ENCODE measurements around the gene WFDC2.
A peak's percentile ranks its signal among the peaks of the same experiment; 100 is the strongest.

The WFDC2 gene

DNA sequence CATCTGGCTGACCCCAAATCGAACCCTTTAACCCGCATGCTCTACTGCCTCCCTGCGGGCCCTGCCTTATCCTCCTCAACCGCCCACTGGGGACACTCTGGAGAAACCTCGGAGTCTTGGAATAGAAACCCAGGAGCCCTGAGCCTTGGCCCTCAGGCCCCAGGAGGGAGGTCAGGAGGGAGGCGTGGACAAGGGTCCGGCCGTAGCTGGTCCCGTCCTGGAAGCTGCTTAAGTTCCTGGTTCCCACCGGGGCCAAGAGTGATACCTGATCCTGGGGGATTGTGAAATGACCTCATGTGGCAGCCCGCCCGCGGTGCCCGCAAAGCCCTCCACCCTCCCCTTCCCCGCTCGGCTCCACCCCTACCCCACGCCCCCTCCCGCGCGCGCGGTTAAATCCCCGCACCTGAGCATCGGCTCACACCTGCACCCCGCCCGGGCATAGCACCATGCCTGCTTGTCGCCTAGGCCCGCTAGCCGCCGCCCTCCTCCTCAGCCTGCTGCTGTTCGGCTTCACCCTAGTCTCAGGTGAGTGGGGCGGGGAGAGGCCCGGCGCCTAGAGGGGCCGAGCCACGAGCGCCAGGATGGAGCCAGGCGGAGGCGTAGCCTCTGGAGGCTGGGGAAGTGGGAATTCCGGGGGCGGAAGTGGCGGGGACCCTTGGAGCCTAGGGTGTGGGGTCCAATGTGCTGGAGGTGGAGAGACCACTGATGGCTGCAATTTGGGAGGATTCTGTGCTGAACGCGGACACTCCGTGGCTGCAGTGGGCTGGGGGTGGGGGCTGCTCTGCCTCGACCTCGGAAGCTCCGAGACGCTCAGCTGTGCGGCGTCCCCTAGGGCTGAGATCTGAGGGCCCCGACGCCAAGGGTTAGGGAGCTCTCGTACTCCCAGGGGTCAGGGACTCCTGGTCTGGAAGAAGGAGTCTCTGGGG is at the start of gene WFDC2 (continued):
- no peak for TF ChIP-seq ZNF777 (tag by site-specific recombination; IDR thresholded peaks at IDR 0.05; ENCODE audit: borderline replicate concordance)
- TF ChIP-seq, protein P1, sequence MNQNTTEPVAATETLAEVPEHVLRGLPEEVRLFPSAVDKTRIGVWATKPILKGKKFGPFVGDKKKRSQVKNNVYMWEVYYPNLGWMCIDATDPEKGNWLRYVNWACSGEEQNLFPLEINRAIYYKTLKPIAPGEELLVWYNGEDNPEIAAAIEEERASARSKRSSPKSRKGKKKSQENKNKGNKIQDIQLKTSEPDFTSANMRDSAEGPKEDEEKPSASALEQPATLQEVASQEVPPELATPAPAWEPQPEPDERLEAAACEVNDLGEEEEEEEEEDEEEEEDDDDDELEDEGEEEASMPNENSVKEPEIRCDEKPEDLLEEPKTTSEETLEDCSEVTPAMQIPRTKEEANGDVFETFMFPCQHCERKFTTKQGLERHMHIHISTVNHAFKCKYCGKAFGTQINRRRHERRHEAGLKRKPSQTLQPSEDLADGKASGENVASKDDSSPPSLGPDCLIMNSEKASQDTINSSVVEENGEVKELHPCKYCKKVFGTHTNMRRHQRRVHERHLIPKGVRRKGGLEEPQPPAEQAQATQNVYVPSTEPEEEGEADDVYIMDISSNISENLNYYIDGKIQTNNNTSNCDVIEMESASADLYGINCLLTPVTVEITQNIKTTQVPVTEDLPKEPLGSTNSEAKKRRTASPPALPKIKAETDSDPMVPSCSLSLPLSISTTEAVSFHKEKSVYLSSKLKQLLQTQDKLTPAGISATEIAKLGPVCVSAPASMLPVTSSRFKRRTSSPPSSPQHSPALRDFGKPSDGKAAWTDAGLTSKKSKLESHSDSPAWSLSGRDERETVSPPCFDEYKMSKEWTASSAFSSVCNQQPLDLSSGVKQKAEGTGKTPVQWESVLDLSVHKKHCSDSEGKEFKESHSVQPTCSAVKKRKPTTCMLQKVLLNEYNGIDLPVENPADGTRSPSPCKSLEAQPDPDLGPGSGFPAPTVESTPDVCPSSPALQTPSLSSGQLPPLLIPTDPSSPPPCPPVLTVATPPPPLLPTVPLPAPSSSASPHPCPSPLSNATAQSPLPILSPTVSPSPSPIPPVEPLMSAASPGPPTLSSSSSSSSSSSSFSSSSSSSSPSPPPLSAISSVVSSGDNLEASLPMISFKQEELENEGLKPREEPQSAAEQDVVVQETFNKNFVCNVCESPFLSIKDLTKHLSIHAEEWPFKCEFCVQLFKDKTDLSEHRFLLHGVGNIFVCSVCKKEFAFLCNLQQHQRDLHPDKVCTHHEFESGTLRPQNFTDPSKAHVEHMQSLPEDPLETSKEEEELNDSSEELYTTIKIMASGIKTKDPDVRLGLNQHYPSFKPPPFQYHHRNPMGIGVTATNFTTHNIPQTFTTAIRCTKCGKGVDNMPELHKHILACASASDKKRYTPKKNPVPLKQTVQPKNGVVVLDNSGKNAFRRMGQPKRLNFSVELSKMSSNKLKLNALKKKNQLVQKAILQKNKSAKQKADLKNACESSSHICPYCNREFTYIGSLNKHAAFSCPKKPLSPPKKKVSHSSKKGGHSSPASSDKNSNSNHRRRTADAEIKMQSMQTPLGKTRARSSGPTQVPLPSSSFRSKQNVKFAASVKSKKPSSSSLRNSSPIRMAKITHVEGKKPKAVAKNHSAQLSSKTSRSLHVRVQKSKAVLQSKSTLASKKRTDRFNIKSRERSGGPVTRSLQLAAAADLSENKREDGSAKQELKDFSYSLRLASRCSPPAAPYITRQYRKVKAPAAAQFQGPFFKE (tag by site-specific recombination; IDR thresholded peaks at IDR 0.05; ENCODE audit: borderline replicate concordance) = no peak
- no peak for TF ChIP-seq ZNF768 (tag by site-specific recombination; IDR thresholded peaks at IDR 0.05)
- TF ChIP-seq, protein P2, sequence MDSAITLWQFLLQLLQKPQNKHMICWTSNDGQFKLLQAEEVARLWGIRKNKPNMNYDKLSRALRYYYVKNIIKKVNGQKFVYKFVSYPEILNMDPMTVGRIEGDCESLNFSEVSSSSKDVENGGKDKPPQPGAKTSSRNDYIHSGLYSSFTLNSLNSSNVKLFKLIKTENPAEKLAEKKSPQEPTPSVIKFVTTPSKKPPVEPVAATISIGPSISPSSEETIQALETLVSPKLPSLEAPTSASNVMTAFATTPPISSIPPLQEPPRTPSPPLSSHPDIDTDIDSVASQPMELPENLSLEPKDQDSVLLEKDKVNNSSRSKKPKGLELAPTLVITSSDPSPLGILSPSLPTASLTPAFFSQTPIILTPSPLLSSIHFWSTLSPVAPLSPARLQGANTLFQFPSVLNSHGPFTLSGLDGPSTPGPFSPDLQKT (IDR thresholded peaks at IDR 0.05; ENCODE audit: borderline replicate concordance, low read depth, low read length) = no peak
- no peak for TF ChIP-seq PRDM1 (tag by site-specific recombination; IDR thresholded peaks at IDR 0.05)
- TF ChIP-seq, protein P3, sequence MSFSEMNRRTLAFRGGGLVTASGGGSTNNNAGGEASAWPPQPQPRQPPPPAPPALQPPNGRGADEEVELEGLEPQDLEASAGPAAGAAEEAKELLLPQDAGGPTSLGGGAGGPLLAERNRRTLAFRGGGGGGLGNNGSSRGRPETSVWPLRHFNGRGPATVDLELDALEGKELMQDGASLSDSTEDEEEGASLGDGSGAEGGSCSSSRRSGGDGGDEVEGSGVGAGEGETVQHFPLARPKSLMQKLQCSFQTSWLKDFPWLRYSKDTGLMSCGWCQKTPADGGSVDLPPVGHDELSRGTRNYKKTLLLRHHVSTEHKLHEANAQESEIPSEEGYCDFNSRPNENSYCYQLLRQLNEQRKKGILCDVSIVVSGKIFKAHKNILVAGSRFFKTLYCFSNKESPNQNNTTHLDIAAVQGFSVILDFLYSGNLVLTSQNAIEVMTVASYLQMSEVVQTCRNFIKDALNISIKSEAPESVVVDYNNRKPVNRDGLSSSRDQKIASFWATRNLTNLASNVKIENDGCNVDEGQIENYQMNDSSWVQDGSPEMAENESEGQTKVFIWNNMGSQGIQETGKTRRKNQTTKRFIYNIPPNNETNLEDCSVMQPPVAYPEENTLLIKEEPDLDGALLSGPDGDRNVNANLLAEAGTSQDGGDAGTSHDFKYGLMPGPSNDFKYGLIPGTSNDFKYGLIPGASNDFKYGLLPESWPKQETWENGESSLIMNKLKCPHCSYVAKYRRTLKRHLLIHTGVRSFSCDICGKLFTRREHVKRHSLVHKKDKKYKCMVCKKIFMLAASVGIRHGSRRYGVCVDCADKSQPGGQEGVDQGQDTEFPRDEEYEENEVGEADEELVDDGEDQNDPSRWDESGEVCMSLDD (tag by site-specific recombination; IDR thresholded peaks at IDR 0.05) = no peak
- 0 out of 2 replicates have a peak, but pooled peaks have one; percentile 17 for TF ChIP-seq ZEB2 (tag by site-specific recombination; IDR thresholded peaks at IDR 0.05)
- TF ChIP-seq GLIS1 (tag by site-specific recombination; IDR thresholded peaks at IDR 0.05) = peak; percentile 55; the same call in 1 of the 2 replicates
- TF ChIP-seq ZNF211 (tag by site-specific recombination; IDR thresholded peaks at IDR 0.05; ENCODE audit: low read depth) = no peak
- 0 out of 2 replicates have a peak, but pooled peaks have one; percentile 28 for TF ChIP-seq ZNF629 (tag by site-specific recombination; IDR thresholded peaks at IDR 0.05)
- TF ChIP-seq ZFHX2 (tag by site-specific recombination; conservative IDR thresholded peaks at IDR 0.05) = peak; percentile 83
- no peak for TF ChIP-seq ZFP3 (tag by site-specific recombination; IDR thresholded peaks at IDR 0.05; ENCODE audit: low read depth)
- TF ChIP-seq, protein P4, sequence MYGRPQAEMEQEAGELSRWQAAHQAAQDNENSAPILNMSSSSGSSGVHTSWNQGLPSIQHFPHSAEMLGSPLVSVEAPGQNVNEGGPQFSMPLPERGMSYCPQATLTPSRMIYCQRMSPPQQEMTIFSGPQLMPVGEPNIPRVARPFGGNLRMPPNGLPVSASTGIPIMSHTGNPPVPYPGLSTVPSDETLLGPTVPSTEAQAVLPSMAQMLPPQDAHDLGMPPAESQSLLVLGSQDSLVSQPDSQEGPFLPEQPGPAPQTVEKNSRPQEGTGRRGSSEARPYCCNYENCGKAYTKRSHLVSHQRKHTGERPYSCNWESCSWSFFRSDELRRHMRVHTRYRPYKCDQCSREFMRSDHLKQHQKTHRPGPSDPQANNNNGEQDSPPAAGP (tag by site-specific recombination; IDR thresholded peaks at IDR 0.05) = no peak
- TF ChIP-seq KLF16 (tag by site-specific recombination; IDR thresholded peaks at IDR 0.05) = 0 out of 2 replicates have a peak, but pooled peaks have one; percentile 17
- TF ChIP-seq ZBTB17 (tag by site-specific recombination; IDR thresholded peaks at IDR 0.05) = no peak
- no peak for TF ChIP-seq ZNF707 (tag by site-specific recombination; IDR thresholded peaks at IDR 0.05)
- TF ChIP-seq ZNF311 (tag by site-specific recombination; IDR thresholded peaks at IDR 0.05; ENCODE audit: borderline replicate concordance) = no peak
- TF ChIP-seq ZNF239 (tag by site-specific recombination; IDR thresholded peaks at IDR 0.05) = no peak
- TF ChIP-seq ZNF292 (tag by site-specific recombination; IDR thresholded peaks at IDR 0.05; ENCODE audit: borderline replicate concordance, low read depth) = no peak
- TF ChIP-seq ZNF426 (tag by site-specific recombination; IDR thresholded peaks at IDR 0.05) = no peak
- TF ChIP-seq, protein P5, sequence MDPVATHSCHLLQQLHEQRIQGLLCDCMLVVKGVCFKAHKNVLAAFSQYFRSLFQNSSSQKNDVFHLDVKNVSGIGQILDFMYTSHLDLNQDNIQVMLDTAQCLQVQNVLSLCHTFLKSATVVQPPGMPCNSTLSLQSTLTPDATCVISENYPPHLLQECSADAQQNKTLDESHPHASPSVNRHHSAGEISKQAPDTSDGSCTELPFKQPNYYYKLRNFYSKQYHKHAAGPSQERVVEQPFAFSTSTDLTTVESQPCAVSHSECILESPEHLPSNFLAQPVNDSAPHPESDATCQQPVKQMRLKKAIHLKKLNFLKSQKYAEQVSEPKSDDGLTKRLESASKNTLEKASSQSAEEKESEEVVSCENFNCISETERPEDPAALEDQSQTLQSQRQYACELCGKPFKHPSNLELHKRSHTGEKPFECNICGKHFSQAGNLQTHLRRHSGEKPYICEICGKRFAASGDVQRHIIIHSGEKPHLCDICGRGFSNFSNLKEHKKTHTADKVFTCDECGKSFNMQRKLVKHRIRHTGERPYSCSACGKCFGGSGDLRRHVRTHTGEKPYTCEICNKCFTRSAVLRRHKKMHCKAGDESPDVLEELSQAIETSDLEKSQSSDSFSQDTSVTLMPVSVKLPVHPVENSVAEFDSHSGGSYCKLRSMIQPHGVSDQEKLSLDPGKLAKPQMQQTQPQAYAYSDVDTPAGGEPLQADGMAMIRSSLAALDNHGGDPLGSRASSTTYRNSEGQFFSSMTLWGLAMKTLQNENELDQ (tag by site-specific recombination; IDR thresholded peaks at IDR 0.05; ENCODE audit: low read depth) = no peak
- TF ChIP-seq ZBTB20 (tag by site-specific recombination; IDR thresholded peaks at IDR 0.05) = peak; percentile 43; the same call in 1 of the 2 replicates
- TF ChIP-seq, protein P6, sequence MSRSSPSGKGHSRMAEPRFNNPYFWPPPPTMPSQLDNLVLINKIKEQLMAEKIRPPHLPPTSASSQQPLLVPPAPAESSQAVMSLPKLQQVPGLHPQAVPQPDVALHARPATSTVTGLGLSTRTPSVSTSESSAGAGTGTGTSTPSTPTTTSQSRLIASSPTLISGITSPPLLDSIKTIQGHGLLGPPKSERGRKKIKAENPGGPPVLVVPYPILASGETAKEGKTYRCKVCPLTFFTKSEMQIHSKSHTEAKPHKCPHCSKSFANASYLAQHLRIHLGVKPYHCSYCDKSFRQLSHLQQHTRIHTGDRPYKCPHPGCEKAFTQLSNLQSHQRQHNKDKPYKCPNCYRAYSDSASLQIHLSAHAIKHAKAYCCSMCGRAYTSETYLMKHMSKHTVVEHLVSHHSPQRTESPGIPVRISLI (tag by site-specific recombination; IDR thresholded peaks at IDR 0.05) = no peak
- TF ChIP-seq KLF8 (tag by site-specific recombination; IDR thresholded peaks at IDR 0.05) = peak; percentile 42; the same call in 1 of the 2 replicates
